SK-N-SH treated with all-trans-retinoic acid at 6 μM for 48 hours (cell line): ENCODE measurements around the gene CDK4.

Source experiments
- ARNTL ChIP-seq: fragments of 450-650 bp; formaldehyde crosslinking; IDR thresholded peaks from 2 replicates; pipeline ENCODE4 v1.5.0; 2020; ENCODE audit warnings: low read depth, mild to moderate bottlenecking, moderate library complexity, borderline replicate concordance
- CREB5 ChIP-seq: fragments of 250-450 bp; sonication (Bioruptor Pico); IDR thresholded peaks from 2 replicates; pipeline ENCODE4 v1.5.1; 2020; ENCODE audit warnings: low read depth, mild to moderate bottlenecking, moderate library complexity
- CSDC2 ChIP-seq: fragments of 250-450 bp; sonication (Bioruptor Pico); IDR thresholded peaks from 2 replicates; pipeline ENCODE4 v1.5.0; 2020; ENCODE audit warnings: mild to moderate bottlenecking, moderate library complexity
- CSRNP3 ChIP-seq: fragments of 250-450 bp; sonication (Bioruptor Pico); IDR thresholded peaks from 2 replicates; pipeline ENCODE4 v1.5.1; 2021; ENCODE audit warnings: mild to moderate bottlenecking, moderate library complexity
- PATZ1 ChIP-seq: fragments of 250-450 bp; sonication (Bioruptor Pico); IDR thresholded peaks from 2 replicates; pipeline ENCODE4 v1.8.0; 2020; ENCODE audit warnings: mild to moderate bottlenecking, moderate library complexity, borderline replicate concordance
- POU6F1 ChIP-seq: fragments of 250-450 bp; sonication (Bioruptor Pico); IDR thresholded peaks from 2 replicates; pipeline ENCODE4 v1.8.0; 2021; ENCODE audit warnings: low read depth, mild to moderate bottlenecking, moderate library complexity, borderline replicate concordance
- PPARA ChIP-seq: fragments of 250-450 bp; sonication (Bioruptor Pico); IDR thresholded peaks from 2 replicates; pipeline ENCODE4 v1.5.0; 2020; ENCODE audit warnings: mild to moderate bottlenecking, borderline replicate concordance
- RARB ChIP-seq: fragments of 250-450 bp; sonication (Bioruptor Pico); IDR thresholded peaks from 2 replicates; pipeline ENCODE4 v1.8.0; 2021; ENCODE audit warnings: mild to moderate bottlenecking, moderate library complexity
- SNAI2 ChIP-seq: fragments of 250-450 bp; sonication (Bioruptor Pico); IDR thresholded peaks from 2 replicates; pipeline ENCODE4 v1.5.0; 2020; ENCODE audit warnings: mild to moderate bottlenecking, moderate library complexity
- TCF4 ChIP-seq: fragments of 250-450 bp; sonication (Bioruptor Pico); IDR thresholded peaks from 2 replicates; pipeline ENCODE4 v1.8.0; 2021; ENCODE audit warnings: mild to moderate bottlenecking, moderate library complexity, borderline replicate concordance
- TOX ChIP-seq: fragments of 250-450 bp; sonication (Bioruptor Pico); IDR thresholded peaks from 2 replicates; pipeline ENCODE4 v1.8.0; 2021; ENCODE audit warnings: mild to moderate bottlenecking, moderate library complexity, borderline replicate concordance
- ZC3H10 ChIP-seq: fragments of 250-450 bp; sonication (Bioruptor Pico); IDR thresholded peaks from 2 replicates; pipeline ENCODE4 v1.5.1; 2021; ENCODE audit warnings: mild to moderate bottlenecking, moderate library complexity
- ZFP30 ChIP-seq: fragments of 450-650 bp; formaldehyde crosslinking; IDR thresholded peaks from 2 replicates; pipeline ENCODE4 v1.5.0; 2022; ENCODE audit warnings: mild to moderate bottlenecking, moderate library complexity
- ZNF70 ChIP-seq: fragments of 450-650 bp; formaldehyde crosslinking; IDR thresholded peaks from 2 replicates; pipeline ENCODE4 v1.5.0; 2020; ENCODE audit warnings: mild to moderate bottlenecking, moderate library complexity

GRCh38 chr12:57751432-57751787 is 700 bp downstream of the CDK4 start:
- TF ChIP-seq PPARA (CRISPR knock-in tag) = no peak
- no peak for TF ChIP-seq TOX (CRISPR knock-in tag)
- TF ChIP-seq CSRNP3 (CRISPR knock-in tag) = no peak
- no peak for TF ChIP-seq POU6F1 (CRISPR knock-in tag)
- TF ChIP-seq CREB5 (CRISPR knock-in tag) = no peak
- no peak for TF ChIP-seq ZNF70 (CRISPR knock-in tag)
- TF ChIP-seq CSDC2 (CRISPR knock-in tag) = no peak
- no peak for TF ChIP-seq PATZ1 (CRISPR knock-in tag)
- no peak for TF ChIP-seq ZC3H10 (CRISPR knock-in tag)
- no peak for TF ChIP-seq ZFP30 (CRISPR knock-in tag)
- no peak for TF ChIP-seq ARNTL
- TF ChIP-seq TCF4 (CRISPR knock-in tag) = no peak
- no peak for TF ChIP-seq SNAI2
- TF ChIP-seq RARB = no peak
